GM12878 (cell line): Measurements from ENCODE around the gene FAM25A. TPM values are rescaled to one million over a fixed set of nuclear protein-coding genes. Genes with fewer than 3 reads are reported as not detected.

Experiments used
- ATAC-seq: fragments of 200-7000 bp; cut with Tn5 transposase; 3 replicates; pipeline ENCODE4 v1.9.1; 2020; ENCODE audit warnings: mild to moderate bottlenecking, moderate library complexity
- BruUV-seq: library from RNA; stranded (reverse); fragments of 400-500 nt; replicated peaks from 2 replicates; lab custom pipeline; 2021; lab: Mats Ljungman, UMichigan
- CTCF ChIA-PET: fragments of 300-600 bp; sonication (Branson Sonifier 250); formaldehyde crosslinking; extraction: SDS; loops from one replicate; lab custom pipeline; 2021; ENCODE audit warnings: inconsistent platforms; lab: Yijun Ruan, JAX
- POLR2A ChIA-PET: fragments of 350-600 bp; formaldehyde crosslinking; extraction: SDS; loops from one replicate; lab custom pipeline; 2021; ENCODE audit warnings: inconsistent platforms; lab: Charles Lee
- RAD21 ChIA-PET: fragments of 300-600 bp; sonication (Branson Sonifier 250); formaldehyde crosslinking; loops from one replicate; lab custom pipeline; 2023; ENCODE audit warnings: antibody characterized with exemption; ENCODE audit not compliant: unreplicated experiment; lab: Charles Lee
- SMC1A ChIA-PET: fragments of 300-600 bp; sonication (Branson Sonifier 250); formaldehyde crosslinking; loops from one replicate; lab custom pipeline; 2023; ENCODE audit not compliant: unreplicated experiment, uncharacterized antibody; lab: Charles Lee
- DNase-seq: peaks from one replicate; pipeline ENCODE4 v3.0.0-alpha.2; 2011; ENCODE audit warnings: low read depth, low spot score
- FAIRE-seq: peaks from 3 replicates; lab custom pipeline; 2011; peaks lifted over from hg19 to GRCh38; lab: Jason Lieb, UNC
- H2AFZ ChIP-seq: 2 replicates; pipeline ENCODE4 v1.6.0; 2011; ENCODE audit warnings: low read depth, low read length, control low read depth; ENCODE audit not compliant: control insufficient read depth
- H3K27ac ChIP-seq: 2 replicates; pipeline ENCODE4 v1.5.1; 2011; ENCODE audit warnings: control low read depth; ENCODE audit not compliant: control insufficient read depth, insufficient read depth
- H3K27me3 ChIP-seq, 2 experiments: replicated peaks in 1 of 2; 2 replicates each; pipeline versions ENCODE4 v1.6.0 to v1.6.1; 2011; ENCODE audit warnings: low read length in 1 of 2; ENCODE audit not compliant: control insufficient read depth in 2 of 2, insufficient read depth in 2 of 2
- H3K36me3 ChIP-seq, 2 experiments: 2 replicates each; pipeline ENCODE4 v1.5.1; 2011; ENCODE audit warnings: low read length in 1 of 2; ENCODE audit not compliant: control insufficient read depth in 2 of 2, insufficient read depth in 2 of 2
- H3K4me1 ChIP-seq: 2 replicates; pipeline ENCODE4 v1.6.1; 2011; ENCODE audit warnings: mild to moderate bottlenecking, low read length, moderate library complexity, mixed read lengths; ENCODE audit not compliant: control insufficient read depth, insufficient read depth
- H3K4me2 ChIP-seq: 2 replicates; pipeline ENCODE4 v1.6.0; 2011; ENCODE audit warnings: control low read depth; ENCODE audit not compliant: control insufficient read depth, insufficient read depth
- H3K4me3 ChIP-seq: fragments of 200-600 bp; sonication (generic); 2 replicates; pipeline ENCODE4 v1.5.1; 2016
- H3K79me2 ChIP-seq: 2 replicates; pipeline ENCODE4 v1.6.0; 2011; ENCODE audit warnings: low read length; ENCODE audit not compliant: control insufficient read depth, insufficient read depth
- H3K9ac ChIP-seq: 2 replicates; pipeline ENCODE4 v1.8.0; 2011; ENCODE audit warnings: low read length, control low read depth, mixed read lengths; ENCODE audit not compliant: control insufficient read depth, insufficient read depth
- H3K9me3 ChIP-seq: replicated peaks from 3 replicates; pipeline ENCODE4 v1.5.1; 2011; ENCODE audit warnings: mild to moderate bottlenecking, low read length; ENCODE audit not compliant: control insufficient read depth, insufficient read depth
- H4K20me1 ChIP-seq: 2 replicates; pipeline ENCODE4 v1.6.0; 2011; ENCODE audit not compliant: control insufficient read depth, insufficient read depth
- CREB1 ChIP-seq: IDR thresholded peaks from 2 replicates; pipeline ENCODE4 v1.6.1; 2012; ENCODE audit warnings: low read depth, mild to moderate bottlenecking, inconsistent platforms
- EED ChIP-seq: sonication (generic); IDR thresholded peaks from 2 replicates; pipeline ENCODE4 v1.6.1; 2016; ENCODE audit warnings: antibody characterized with exemption, low read depth
- ELK1 ChIP-seq: IDR thresholded peaks from 2 replicates; pipeline ENCODE4 v1.6.1; 2012; ENCODE audit warnings: low read depth, low read length, improper control_type of control experiment
- HDGF ChIP-seq: fragments of 450-650 bp; IDR thresholded peaks from 2 replicates; pipeline ENCODE4 v1.6.1; 2016; ENCODE audit warnings: antibody characterized with exemption
- IRF4 ChIP-seq: IDR thresholded peaks from 2 replicates; pipeline ENCODE4 v1.6.1; 2011; ENCODE audit warnings: low read depth, low read length
- IRF5 ChIP-seq: fragments of 450-650 bp; IDR thresholded peaks from 2 replicates; pipeline ENCODE4 v1.6.1; 2017; ENCODE audit warnings: borderline replicate concordance
- MXI1 ChIP-seq: fragments of 150-350 bp; IDR thresholded peaks from 2 replicates; pipeline ENCODE4 v1.6.1; 2011; ENCODE audit warnings: low read depth, mild to moderate bottlenecking, inconsistent platforms, low read length, improper control_type of control experiment
- NFYB ChIP-seq: IDR thresholded peaks from 2 replicates; pipeline ENCODE4 v1.6.1; 2011; ENCODE audit warnings: low read depth, mild to moderate bottlenecking, low read length, improper control_type of control experiment, moderate library complexity; ENCODE audit not compliant: insufficient read depth
- NKRF ChIP-seq: fragments of 450-650 bp; conservative IDR thresholded peaks from 2 replicates; pipeline ENCODE4 v1.6.1; 2017; ENCODE audit warnings: mild to moderate bottlenecking, moderate library complexity
- SP1 ChIP-seq: IDR thresholded peaks from one replicate; pipeline ENCODE4 v1.6.1; 2011; ENCODE audit warnings: low read depth, low read length
- SREBF2 ChIP-seq: IDR thresholded peaks from 2 replicates; pipeline ENCODE4 v1.6.1; 2012; ENCODE audit warnings: mild to moderate bottlenecking, low read length
- TCF3 ChIP-seq: IDR thresholded peaks from 2 replicates; pipeline ENCODE4 v1.6.1; 2012; ENCODE audit warnings: low read depth, mild to moderate bottlenecking, low read length, borderline replicate concordance; ENCODE audit not compliant: insufficient read depth
- TCF7 ChIP-seq: IDR thresholded peaks from 2 replicates; pipeline ENCODE4 v1.6.1; 2014; ENCODE audit warnings: antibody characterized with exemption, borderline replicate concordance
- WRNIP1 ChIP-seq: IDR thresholded peaks from 2 replicates; pipeline ENCODE4 v1.6.1; 2011; ENCODE audit warnings: low read depth, low read length, improper control_type of control experiment, borderline replicate concordance
- WGBS: methylation state at CpG from one replicate; pipeline ENCODE4 v1.1.6; 2016; ENCODE audit warnings: low lambda C conversion rate; ENCODE audit not compliant: insufficient replicate concordance, insufficient coverage; ENCODE audit errors: missing lambda C conversion rate; 5-methylcytosine and 5-hydroxymethylcytosine counted together
- in situ Hi-C: fragments of 300-500 bp; cut with MboI; formaldehyde crosslinking; loops from 9 replicates; pipeline ENCODE4 v1.14.3; 2018; ENCODE audit warnings: mixed read lengths
- intact Hi-C: fragments of 100-400 bp; cut with micrococcal nuclease; formaldehyde crosslinking; loops from one replicate; pipeline ENCODE4 v1.14.2; 2022; ENCODE audit not compliant: unreplicated experiment
- polyA plus RNA-seq, 11 experiments: library from polyadenylated mRNA; depleted of rRNA in 4 of 11; unstranded in 6 of 11; stranded (reverse) in 5 of 11; fragments of >200 nt; fragmentation: Nextera tagmentation in 4 of 11; fragmentation: Illumina TruSeq in 1 of 11; extraction: Ambion mirVana in 4 of 11; extraction: Trizol in 1 of 11; gene quantifications; 1 replicate in 1 of 11; 2 replicates in 10 of 11; pipeline versions ENCODE4 v1.2.1 to v1.2.3, GENCODE V29; 2011 to 2016; ENCODE audit warnings: inconsistent platforms in 2 of 11, missing spikeins in 2 of 11, low read depth in 1 of 11
- total RNA-seq, 4 experiments: library from RNA; depleted of rRNA in 3 of 4; stranded (reverse); fragments of >200 nt in 3 of 4; fragmentation: Illumina TruSeq in 1 of 4; extraction: Trizol in 1 of 4; gene quantifications; 2 replicates each; pipeline versions ENCODE4 v1.2.1 to v1.2.3, GENCODE V29; 2013 to 2021

FAM25A gene
- total and polyA plus RNA-seq, 10 of the 15 experiments (the other 5 are each of a cell fraction or from before 2014, with no cell fraction given) = not detected

GRCh38 chr10:86979296-86979818 lies 40.7 kb upstream of the FAM25A start:
- H3K9ac ChIP-seq = no peak overlapping the region
- H3K4me1 ChIP-seq = no peaks in the 10 kb centered on the region
- no peak overlapping the region for H3K4me2 ChIP-seq
- H3K27me3 ChIP-seq = no peaks in the 10 kb centered on the region; a peak in 2 of 4 replicates
- DNase-seq (no peak), FAIRE-seq (no peak), ATAC-seq (no peak)
- SMC1A ChIA-PET = no interaction called here
- no peak overlapping the region for H3K4me3 ChIP-seq
- in situ Hi-C loops = no loop called here
- TF ChIP-seq HDGF (no peak), SP1 (no peak), NKRF (no peak), CREB1 (no peak), IRF4 (no peak), SREBF2 (no peak)
- 26% methylated on average over 4 of the region's 4 CpGs for WGBS
- no peaks in the 10 kb centered on the region for H3K79me2 ChIP-seq
- H3K9me3 ChIP-seq = no peaks in the 10 kb centered on the region
- POLR2A ChIA-PET = no interaction called here
- RAD21 ChIA-PET = no interaction called here
- BruUV-seq = no TSS peak
- intact Hi-C loops = no loop called here
- no peak overlapping the region for H3K27ac ChIP-seq
- H2AFZ ChIP-seq = no peak overlapping the region
- no peaks in the 10 kb centered on the region for H4K20me1 ChIP-seq
- H3K36me3 ChIP-seq = no peaks in the 10 kb centered on the region
- CTCF ChIA-PET = interaction anchor here (1.2 kb wide), 1 partner anchor 13 kb away, joined by 3 read pairs; no protein-coding TSS in a partner anchor

GRCh38 chr10:86979977-86980448 lies 40.1 kb upstream of the FAM25A start:
- no peaks in the 10 kb centered on the region for H3K36me3 ChIP-seq
- RAD21 ChIA-PET = no interaction called here
- CTCF ChIA-PET = no interaction called here
- no peak for FAIRE-seq
- no peaks in the 10 kb centered on the region for H4K20me1 ChIP-seq
- H3K4me2 ChIP-seq = no peak overlapping the region
- intact Hi-C loops = no loop called here
- BruUV-seq = no TSS peak
- no peak for ATAC-seq
- SMC1A ChIA-PET = no interaction called here
- DNase-seq = no peak
- in situ Hi-C loops = no loop called here
- H3K79me2 ChIP-seq = no peaks in the 10 kb centered on the region
- H3K4me1 ChIP-seq = no peaks in the 10 kb centered on the region
- H3K4me3 ChIP-seq = no peak overlapping the region
- H3K27me3 ChIP-seq = no peaks in the 10 kb centered on the region; a peak in 2 of 4 replicates
- H3K27ac ChIP-seq = no peak overlapping the region
- no peak overlapping the region for H3K9ac ChIP-seq
- POLR2A ChIA-PET = no interaction called here
- H2AFZ ChIP-seq = no peak overlapping the region
- no peaks in the 10 kb centered on the region for H3K9me3 ChIP-seq
- 15% methylated on average over 3 of the region's 3 CpGs for WGBS
- TF ChIP-seq IRF5 (no peak), TCF7 (no peak), EED (no peak), WRNIP1 (no peak), MXI1 (no peak), ELK1 (no peak), NFYB (no peak), TCF3 (no peak)
